ENCODE data around the gene BID. TPM values are rescaled to one million over a fixed set of nuclear protein-coding genes. Genes with fewer than 3 reads are reported as not detected.

Gene BID
- total and polyA plus RNA-seq, 4 donors: 13.1 to 179 (median 37.5) TPM

- peak overlapping the region; percentile 20 to 91 for H3K27ac ChIP-seq (ENCODE audit: low read depth in 1 of 2, low read length in 1 of 2)
- no peaks in the 10 kb centered on the region for H3K27me3 ChIP-seq (ENCODE audit: control insufficient read depth in 3 of 3, insufficient read depth in 3 of 3, low read length in 2 of 3)
- H3K4me1 ChIP-seq (ENCODE audit: control insufficient read depth in 5 of 5, insufficient read depth in 5 of 5, low read length in 5 of 5): peaks cover 0 to 3% (median 0%) of the 10 kb centered on the region in 5 donors
- 68 to 71% methylated on average over 8 of the region's 8 CpGs for WGBS, 2 donors
- no peaks in the 10 kb centered on the region for H3K9me3 ChIP-seq (ENCODE audit: control insufficient read depth in 4 of 4, insufficient read depth in 3 of 4, low read length in 3 of 4)
- ATAC-seq (ENCODE audit: insufficient read depth, low FRiP score) (no peak), DNase-seq (no peak)
- no peak overlapping the region for H3K9ac ChIP-seq (ENCODE audit: insufficient read depth in 1 of 2, low read length in 2 of 2)
- H3K36me3 ChIP-seq (ENCODE audit: control insufficient read depth in 4 of 4, insufficient read depth in 4 of 4, low read length in 4 of 4): peaks cover 6 to 23% (median 17%) of the 10 kb centered on the region in 4 donors
- H3K4me3 ChIP-seq: no peak overlapping the region
- TF ChIP-seq, protein P1, sequence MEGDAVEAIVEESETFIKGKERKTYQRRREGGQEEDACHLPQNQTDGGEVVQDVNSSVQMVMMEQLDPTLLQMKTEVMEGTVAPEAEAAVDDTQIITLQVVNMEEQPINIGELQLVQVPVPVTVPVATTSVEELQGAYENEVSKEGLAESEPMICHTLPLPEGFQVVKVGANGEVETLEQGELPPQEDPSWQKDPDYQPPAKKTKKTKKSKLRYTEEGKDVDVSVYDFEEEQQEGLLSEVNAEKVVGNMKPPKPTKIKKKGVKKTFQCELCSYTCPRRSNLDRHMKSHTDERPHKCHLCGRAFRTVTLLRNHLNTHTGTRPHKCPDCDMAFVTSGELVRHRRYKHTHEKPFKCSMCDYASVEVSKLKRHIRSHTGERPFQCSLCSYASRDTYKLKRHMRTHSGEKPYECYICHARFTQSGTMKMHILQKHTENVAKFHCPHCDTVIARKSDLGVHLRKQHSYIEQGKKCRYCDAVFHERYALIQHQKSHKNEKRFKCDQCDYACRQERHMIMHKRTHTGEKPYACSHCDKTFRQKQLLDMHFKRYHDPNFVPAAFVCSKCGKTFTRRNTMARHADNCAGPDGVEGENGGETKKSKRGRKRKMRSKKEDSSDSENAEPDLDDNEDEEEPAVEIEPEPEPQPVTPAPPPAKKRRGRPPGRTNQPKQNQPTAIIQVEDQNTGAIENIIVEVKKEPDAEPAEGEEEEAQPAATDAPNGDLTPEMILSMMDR (IDR thresholded peaks at IDR 0.05; ENCODE audit: control extremely low read depth, extremely low read depth): no peak
Observed at GRCh38 chr22:17724678-17725499, 49.4 kb downstream of the BID start.

DNA sequence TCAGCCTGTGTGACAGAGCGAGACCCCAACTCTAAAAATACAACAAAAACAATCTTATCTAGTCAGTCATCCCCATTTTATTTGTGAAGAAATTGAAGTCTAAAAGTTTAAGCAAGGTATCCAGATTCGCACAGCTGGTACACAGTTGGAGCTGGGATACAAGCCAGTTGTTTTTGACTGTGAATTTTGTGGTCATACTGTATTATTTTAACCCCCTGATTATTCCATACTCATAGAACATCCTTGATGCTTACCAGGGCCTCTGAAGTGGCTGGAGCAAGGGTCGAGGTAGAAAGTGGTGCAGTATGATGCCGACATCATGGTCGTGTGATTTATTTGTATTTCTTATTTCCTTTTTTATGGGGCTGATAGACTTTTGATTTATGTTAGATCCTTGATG is 50.0 kb downstream of the BID start:
- H3K9me3 ChIP-seq (ENCODE audit: control insufficient read depth in 4 of 4, insufficient read depth in 3 of 4, low read length in 3 of 4): no peaks in the 10 kb centered on the region
- peaks cover 0 to 3% (median 0%) of the 10 kb centered on the region in 5 donors for H3K4me1 ChIP-seq (ENCODE audit: control insufficient read depth in 5 of 5, insufficient read depth in 5 of 5, low read length in 5 of 5)
- no peak overlapping the region for H3K4me3 ChIP-seq
- ATAC-seq (ENCODE audit: insufficient read depth, low FRiP score) (no peak), DNase-seq (peak in 1 of 3 donors; percentile 13)
- 78 to 82% methylated on average over 5 of the region's 5 CpGs for WGBS, 2 donors
- H3K36me3 ChIP-seq (ENCODE audit: control insufficient read depth in 4 of 4, insufficient read depth in 4 of 4, low read length in 4 of 4): peaks cover 6 to 18% (median 11%) of the 10 kb centered on the region in 4 donors
- peak overlapping the region in 1 of 2 donors; percentile 26 for H3K27ac ChIP-seq (ENCODE audit: low read depth in 1 of 2, low read length in 1 of 2)
- H3K9ac ChIP-seq (ENCODE audit: insufficient read depth in 1 of 2, low read length in 2 of 2): no peak overlapping the region
- H3K27me3 ChIP-seq (ENCODE audit: control insufficient read depth in 3 of 3, insufficient read depth in 3 of 3, low read length in 2 of 3): no peaks in the 10 kb centered on the region
- TF ChIP-seq, protein P1 (IDR thresholded peaks at IDR 0.05; ENCODE audit: control extremely low read depth, extremely low read depth): no peak

DNA sequence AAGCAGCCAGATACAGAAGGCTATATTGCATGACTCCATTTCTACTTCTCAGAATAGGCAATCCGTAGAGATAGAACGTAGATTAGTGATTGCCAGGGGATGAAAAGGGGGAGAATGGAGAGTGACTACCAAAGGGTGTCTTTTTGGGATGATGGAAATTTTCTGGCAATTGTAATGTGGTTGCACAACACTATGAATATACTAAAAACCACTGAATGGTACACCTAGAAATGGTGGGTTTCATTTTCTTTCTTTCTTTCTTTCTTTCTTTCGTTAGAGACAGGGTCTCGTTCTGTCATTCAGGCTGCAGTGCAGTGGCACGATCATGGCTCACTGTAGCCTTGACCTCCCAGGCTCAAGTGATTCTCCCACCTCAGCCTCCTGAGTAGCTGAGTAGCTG is 54.4 kb downstream of the BID start:
- Histone ChIP-seq H3K27me3 (ENCODE audit: control insufficient read depth in 3 of 3, insufficient read depth in 3 of 3, low read length in 2 of 3) (no peaks in the 10 kb centered on the region), H3K27ac (ENCODE audit: low read depth in 1 of 2, low read length in 1 of 2) (no peak overlapping the region), H3K4me3 (no peak overlapping the region), H3K4me1 (ENCODE audit: control insufficient read depth in 5 of 5, insufficient read depth in 5 of 5, low read length in 5 of 5) (peaks cover 0 to 8% (median 0%) of the 10 kb centered on the region in 5 donors), H3K9ac (ENCODE audit: insufficient read depth in 1 of 2, low read length in 2 of 2) (no peak overlapping the region), H3K9me3 (ENCODE audit: control insufficient read depth in 4 of 4, insufficient read depth in 3 of 4, low read length in 3 of 4) (no peaks in the 10 kb centered on the region), H3K36me3 (ENCODE audit: control insufficient read depth in 4 of 4, insufficient read depth in 4 of 4, low read length in 4 of 4) (peaks cover 0 to 3% (median under 1%) of the 10 kb centered on the region in 4 donors)
- TF ChIP-seq, protein P1 (IDR thresholded peaks at IDR 0.05; ENCODE audit: control extremely low read depth, extremely low read depth): no peak
- ATAC-seq (ENCODE audit: insufficient read depth, low FRiP score) (no peak), DNase-seq (no peak)
- 96 to 98% methylated on average over 5 of the region's 5 CpGs for WGBS, 2 donors

All from lung (tissue), 12 donors.